CD4-positive, alpha-beta T cell treated with Interferon gamma for 1 hour (primary cell): ENCODE data around the gene SHH.
"Not testable (repeated sequence)": the region's sequence is repeated elsewhere in the genome, so short reads cannot be mapped to it uniquely, and the experiment has no call there.

Experiments
- DNase-seq: peaks from one replicate; pipeline ENCODE4 v3.0.0-alpha.2; 2020

The SHH gene

GRCh38 chr7:155818820-155819168 lies 6.5 kb upstream of the SHH start:
- no peak for DNase-seq

- DNase-seq = no peak
These were observed 6.0 kb upstream of the SHH start for GRCh38 chr7:155818154-155818819.

GRCh38 chr7:155817515-155817914 lies 5.3 kb upstream of the SHH start:
- DNase-seq = not testable (repeated sequence)

- DNase-seq = no peak
These were observed 4.7 kb upstream of the SHH start for GRCh38 chr7:155816996-155817395.

DNA sequence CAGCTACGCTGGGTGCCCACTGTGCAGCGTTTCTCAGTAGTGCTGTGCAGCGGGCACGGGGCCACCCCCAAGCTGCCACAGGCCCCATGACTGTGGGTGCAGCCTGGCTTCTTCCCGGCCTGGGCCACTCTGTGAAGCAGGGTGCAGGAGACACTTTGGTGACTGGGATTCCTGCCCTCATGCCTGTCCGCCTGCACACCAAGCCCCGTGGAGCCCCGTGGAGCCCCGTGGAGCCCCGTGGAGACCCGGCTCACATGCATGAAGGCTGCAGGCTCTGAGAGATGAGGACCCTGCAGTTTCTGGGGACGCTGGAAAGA lies 3.9 kb upstream of the SHH start:
- no peak for DNase-seq

DNA sequence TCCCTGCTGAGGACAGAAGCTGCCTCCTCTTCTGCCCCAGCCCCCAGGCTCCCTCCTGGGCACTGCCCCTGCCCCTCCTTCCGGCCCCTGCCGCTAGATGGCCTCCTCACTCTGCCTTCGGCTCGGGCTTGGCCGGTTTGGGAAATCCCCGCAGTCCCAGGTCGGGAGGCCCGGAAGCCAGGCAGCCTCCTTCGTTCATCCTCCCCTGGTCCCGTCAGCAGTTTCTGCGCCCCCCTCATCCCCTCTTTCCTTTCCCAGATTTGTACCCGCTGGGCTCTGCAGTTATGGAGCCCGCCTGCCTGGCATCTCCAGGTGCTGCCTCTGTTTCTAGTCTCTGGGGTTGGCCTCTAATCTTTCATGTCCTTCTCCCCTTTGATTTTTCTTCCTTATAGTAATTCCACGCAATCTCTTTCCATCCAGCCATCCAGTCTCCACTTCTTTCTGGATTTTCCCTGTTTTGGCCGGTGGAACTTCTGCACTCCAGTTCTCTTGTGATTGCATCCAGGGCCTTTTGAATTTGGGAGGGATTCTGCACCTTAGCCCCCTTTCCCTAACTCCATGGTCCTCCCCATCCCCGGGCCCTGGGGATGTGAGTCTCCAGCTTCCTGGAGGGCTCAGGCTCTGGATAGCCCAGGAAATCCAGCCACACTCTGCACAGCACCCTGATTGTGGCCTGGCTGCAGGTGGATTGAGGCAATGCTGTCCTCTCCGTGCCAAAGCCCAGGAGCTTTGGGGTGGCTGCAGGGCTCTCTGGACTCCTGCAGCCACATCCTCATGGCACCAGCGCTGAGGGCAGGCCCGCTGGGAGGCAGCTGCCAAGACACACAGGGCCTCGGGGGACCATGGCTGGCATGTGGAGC lies 3.3 kb upstream of the SHH start:
- DNase-seq = peak; percentile 39

GRCh38 chr7:155814316-155815276 lies 2.3 kb upstream of the SHH start:
- no peak for DNase-seq

GRCh38 chr7:155813546-155814315 lies 1.5 kb upstream of the SHH start:
- DNase-seq = no peak

- DNase-seq = no peak
These were observed 862 bp upstream of the SHH start for GRCh38 chr7:155813125-155813524.

- DNase-seq = no peak
These were observed 736 bp downstream of the SHH start for GRCh38 chr7:155811560-155811894.

- no peak for DNase-seq
These were observed 1.3 kb downstream of the SHH start for GRCh38 chr7:155810770-155811559.

DNA sequence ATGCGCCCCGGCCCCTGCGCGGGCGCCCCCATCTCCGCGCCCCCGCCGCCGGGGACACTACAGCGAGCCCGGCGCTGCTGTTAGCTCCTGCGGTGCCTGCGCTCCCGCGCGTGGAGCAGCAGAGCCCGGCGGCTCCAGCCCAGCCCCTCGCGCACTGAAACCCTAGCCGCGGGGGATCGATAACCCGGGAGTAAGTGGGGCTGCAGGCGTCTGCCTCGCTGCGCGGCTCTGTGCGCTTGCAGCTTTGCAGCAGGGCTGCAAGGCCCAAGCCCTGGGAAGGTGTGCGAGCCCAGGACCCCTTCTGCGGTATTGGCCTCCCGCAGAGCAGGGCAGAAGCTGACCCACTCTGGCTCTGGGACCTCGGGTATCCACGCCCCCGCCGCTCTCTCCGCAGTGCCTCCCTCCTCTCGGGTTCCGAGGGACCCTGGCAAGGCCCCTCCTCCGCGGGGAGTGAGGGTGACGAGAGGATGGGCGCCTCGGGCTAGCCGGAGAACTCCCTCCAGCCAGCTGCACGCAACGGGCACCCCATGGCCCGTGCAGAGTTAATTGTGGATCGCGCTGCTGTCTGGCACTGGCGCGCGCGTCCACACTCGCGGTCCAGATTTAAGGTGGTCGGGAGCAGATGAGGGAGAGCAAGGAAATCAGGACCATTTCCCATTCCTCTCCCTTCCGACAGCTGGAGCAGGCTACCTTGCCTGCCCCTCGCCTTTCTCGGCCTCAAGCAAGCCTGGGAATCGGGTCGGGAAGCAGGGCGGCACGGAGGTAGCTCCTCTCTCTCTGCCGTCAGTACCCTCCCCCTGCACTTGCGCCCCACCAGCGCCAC lies 2.1 kb downstream of the SHH start:
- no peak for DNase-seq

DNA sequence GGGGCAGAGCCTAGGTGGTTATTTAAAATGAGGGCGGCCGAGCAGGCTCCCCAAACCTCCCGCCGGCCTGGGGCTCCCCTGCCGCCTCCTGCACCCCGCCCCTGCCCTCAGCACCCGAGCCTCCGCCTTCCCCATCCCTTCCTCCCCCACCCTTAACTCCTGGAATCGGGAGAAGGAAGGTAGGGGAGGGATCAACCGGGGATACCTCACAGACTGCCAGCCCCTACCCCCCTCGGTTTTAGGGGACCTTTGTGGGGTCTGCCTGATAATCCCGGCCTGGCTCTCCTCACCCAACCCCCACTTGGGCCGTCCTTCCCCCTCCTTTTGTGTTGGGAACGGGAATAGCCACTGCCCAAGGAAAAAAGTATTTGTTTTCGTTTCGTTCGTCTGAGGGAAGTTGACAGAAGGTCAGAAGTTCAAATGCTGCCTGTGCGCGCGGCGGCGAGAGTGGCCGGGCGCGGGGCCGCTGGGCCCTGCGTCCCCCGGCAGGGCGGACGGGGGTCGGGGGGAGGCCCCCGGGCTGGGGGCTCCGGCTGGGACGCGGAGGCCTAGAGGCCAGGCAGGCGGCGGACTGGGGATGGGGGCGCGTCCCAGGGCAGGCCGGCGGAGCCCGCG lies 2.8 kb downstream of the SHH start:
- DNase-seq = no peak

GRCh38 chr7:155808549-155809331 lies 3.5 kb downstream of the SHH start:
- no peak for DNase-seq

GRCh38 chr7:155807789-155808548 lies 4.3 kb downstream of the SHH start:
- DNase-seq = no peak

DNA sequence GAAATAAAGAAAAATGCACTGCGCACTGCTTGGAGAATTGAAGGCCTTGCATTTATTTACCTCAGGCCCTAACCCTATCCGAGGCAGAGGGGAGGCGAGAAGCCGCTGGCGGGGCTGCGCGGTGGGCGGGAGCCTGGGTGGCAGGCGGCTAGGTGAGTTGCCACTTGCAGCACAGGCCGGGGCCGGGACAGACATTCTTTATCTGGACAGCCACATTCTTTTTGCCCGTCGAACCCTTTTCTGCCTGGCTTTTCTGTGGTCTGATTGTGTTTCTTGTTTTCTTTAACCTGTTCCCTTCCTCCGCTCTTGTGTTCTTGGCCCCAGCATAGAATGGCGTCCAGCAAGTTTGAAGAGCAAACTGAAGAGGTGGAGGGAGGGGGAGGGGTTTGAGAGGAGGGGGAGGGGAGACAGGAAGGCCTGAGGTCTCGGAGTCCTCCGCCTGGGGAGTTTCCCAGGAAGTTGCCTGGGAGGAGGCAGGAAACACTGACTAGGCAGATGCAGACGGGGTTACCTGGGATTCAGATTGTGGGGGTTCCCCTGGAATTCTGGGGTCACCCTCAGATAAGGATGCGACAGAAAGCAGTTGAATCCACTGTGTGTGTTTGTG lies 5.1 kb downstream of the SHH start:
- DNase-seq = no peak

GRCh38 chr7:155806096-155806871 lies 6.0 kb downstream of the SHH start:
- DNase-seq = no peak

- no peak for DNase-seq
These were observed 6.5 kb downstream of the SHH start for GRCh38 chr7:155805826-155806095.
